Memory B cell (primary cell): ENCODE measurements around the gene PLEKHH2.
"Not testable (repeated sequence)": the region's sequence is repeated elsewhere in the genome, so short reads cannot be mapped to it uniquely, and the experiment has no call there.

Source experiments
- ATAC-seq: fragments of 150-1000 bp; cut with Tn5 transposase; 2 replicates; pipeline ENCODE4 v1.10.0; 2021; ENCODE audit warnings: low read depth, mild to moderate bottlenecking, moderate library complexity
- DNase-seq, 2 donors: peaks; one replicate each; pipeline ENCODE4 v3.0.0; 2022; ENCODE audit warnings: low spot score in 2 of 2
- H3K27ac Mint-ChIP-seq: one replicate; pipeline ENCODE4 v1.8.0; 2022; ENCODE audit warnings: mild to moderate bottlenecking, moderate library complexity, mixed read lengths
- H3K27me3 Mint-ChIP-seq: one replicate; pipeline ENCODE4 v1.8.0; 2022; ENCODE audit warnings: mixed read lengths
- H3K36me3 Mint-ChIP-seq: one replicate; pipeline ENCODE4 v1.8.0; 2022; ENCODE audit warnings: mild to moderate bottlenecking, mixed read lengths
- H3K4me1 Mint-ChIP-seq: one replicate; pipeline ENCODE4 v1.8.0; 2022; ENCODE audit warnings: mixed read lengths
- H3K4me3 Mint-ChIP-seq: one replicate; pipeline ENCODE4 v1.8.0; 2022; ENCODE audit warnings: mild to moderate bottlenecking, moderate library complexity, mixed read lengths
- H3K9me3 Mint-ChIP-seq: one replicate; pipeline ENCODE4 v1.8.0; 2022; ENCODE audit warnings: mixed read lengths

PLEKHH2 gene

GRCh38 chr2:43616967-43617680 is 19.9 kb upstream of the PLEKHH2 start:
- H3K27ac Mint-ChIP-seq: no peak overlapping the region
- ATAC-seq (no peak), DNase-seq (no peak)
- H3K4me3 Mint-ChIP-seq: no peak overlapping the region
- H3K9me3 Mint-ChIP-seq: no peaks in the 10 kb centered on the region
- no peaks in the 10 kb centered on the region for H3K36me3 Mint-ChIP-seq
- peaks cover 8% of the 10 kb centered on the region for H3K27me3 Mint-ChIP-seq
- H3K4me1 Mint-ChIP-seq: peaks cover 2% of the 10 kb centered on the region

- Mint-ChIP-seq H3K27me3 (peaks cover 6% of the 10 kb centered on the region), H3K9me3 (no peaks in the 10 kb centered on the region), H3K27ac (no peak overlapping the region), H3K4me3 (no peak overlapping the region), H3K4me1 (no peaks in the 10 kb centered on the region), H3K36me3 (no peaks in the 10 kb centered on the region)
- DNase-seq: no peak
- no peak for ATAC-seq
Measured at GRCh38 chr2:43619511-43619910, 17.5 kb upstream of the PLEKHH2 start.

GRCh38 chr2:43622931-43623451 is 14.1 kb upstream of the PLEKHH2 start:
- Mint-ChIP-seq H3K4me3 (no peak overlapping the region), H3K27me3 (peaks cover 6% of the 10 kb centered on the region), H3K9me3 (peaks cover 2% of the 10 kb centered on the region), H3K36me3 (no peaks in the 10 kb centered on the region), H3K4me1 (no peaks in the 10 kb centered on the region), H3K27ac (no peak overlapping the region)
- no peak for DNase-seq
- no peak for ATAC-seq

- peaks cover 6% of the 10 kb centered on the region for H3K4me1 Mint-ChIP-seq
- DNase-seq (no peak), ATAC-seq (no peak)
- H3K4me3 Mint-ChIP-seq: no peak overlapping the region
- peaks cover 5% of the 10 kb centered on the region for H3K9me3 Mint-ChIP-seq
- peaks cover 2% of the 10 kb centered on the region for H3K36me3 Mint-ChIP-seq
- peaks cover 32% of the 10 kb centered on the region for H3K27me3 Mint-ChIP-seq
- no peak overlapping the region for H3K27ac Mint-ChIP-seq
Measured at GRCh38 chr2:43631618-43632317, 5.3 kb upstream of the PLEKHH2 start.

- ATAC-seq (no peak), DNase-seq (no peak)
- peaks cover 14% of the 10 kb centered on the region for H3K4me1 Mint-ChIP-seq
- peaks cover 2% of the 10 kb centered on the region for H3K9me3 Mint-ChIP-seq
- H3K36me3 Mint-ChIP-seq: no peaks in the 10 kb centered on the region
- H3K27me3 Mint-ChIP-seq: peaks cover 32% of the 10 kb centered on the region
- H3K4me3 Mint-ChIP-seq: no peak overlapping the region
- H3K27ac Mint-ChIP-seq: no peak overlapping the region
Measured at GRCh38 chr2:43634604-43635306, 2.3 kb upstream of the PLEKHH2 start.

- peak overlapping the region; percentile 22 for H3K4me3 Mint-ChIP-seq
- not testable (repeated sequence) for DNase-seq, H3K9me3 Mint-ChIP-seq, H3K36me3 Mint-ChIP-seq, H3K27ac Mint-ChIP-seq, ATAC-seq
- peaks cover 32% of the 10 kb centered on the region for H3K27me3 Mint-ChIP-seq
- H3K4me1 Mint-ChIP-seq: peaks cover 14% of the 10 kb centered on the region
Measured at GRCh38 chr2:43636153-43636552, 907 bp upstream of the PLEKHH2 start.

- ATAC-seq (peak; percentile 10), DNase-seq (no peak)
- Mint-ChIP-seq H3K27me3 (peaks cover 32% of the 10 kb centered on the region), H3K27ac (peak overlapping the region; percentile 39), H3K36me3 (peaks cover 1% of the 10 kb centered on the region), H3K4me3 (peak overlapping the region; percentile 94), H3K9me3 (peaks cover 2% of the 10 kb centered on the region), H3K4me1 (peaks cover 14% of the 10 kb centered on the region)
Measured at GRCh38 chr2:43636621-43637020, 439 bp upstream of the PLEKHH2 start.

GRCh38 chr2:43642363-43642762 is 5.3 kb downstream of the PLEKHH2 start:
- Mint-ChIP-seq H3K27ac (no peak overlapping the region), H3K9me3 (peaks cover 2% of the 10 kb centered on the region), H3K4me3 (no peak overlapping the region), H3K27me3 (peaks cover 4% of the 10 kb centered on the region), H3K36me3 (peaks cover 1% of the 10 kb centered on the region), H3K4me1 (peaks cover 6% of the 10 kb centered on the region)
- DNase-seq (no peak), ATAC-seq (no peak)

GRCh38 chr2:43643680-43644079 is 6.6 kb downstream of the PLEKHH2 start:
- no peak for ATAC-seq
- Mint-ChIP-seq H3K4me3 (no peak overlapping the region), H3K36me3 (peaks cover 1% of the 10 kb centered on the region), H3K9me3 (peaks cover 2% of the 10 kb centered on the region), H3K4me1 (no peaks in the 10 kb centered on the region), H3K27me3 (peaks cover 1% of the 10 kb centered on the region), H3K27ac (no peak overlapping the region)
- DNase-seq: no peak

GRCh38 chr2:43648994-43649701 is 12.1 kb downstream of the PLEKHH2 start:
- Mint-ChIP-seq H3K9me3 (no peaks in the 10 kb centered on the region), H3K4me1 (no peaks in the 10 kb centered on the region), H3K27me3 (peaks cover 3% of the 10 kb centered on the region), H3K4me3 (no peak overlapping the region), H3K27ac (no peak overlapping the region), H3K36me3 (no peaks in the 10 kb centered on the region)
- no peak for ATAC-seq
- no peak for DNase-seq

- ATAC-seq (no peak), DNase-seq (no peak)
- no peaks in the 10 kb centered on the region for H3K36me3 Mint-ChIP-seq
- H3K4me1 Mint-ChIP-seq: no peaks in the 10 kb centered on the region
- H3K27ac Mint-ChIP-seq: no peak overlapping the region
- no peaks in the 10 kb centered on the region for H3K9me3 Mint-ChIP-seq
- H3K4me3 Mint-ChIP-seq: no peak overlapping the region
- H3K27me3 Mint-ChIP-seq: peaks cover 3% of the 10 kb centered on the region
Measured at GRCh38 chr2:43653506-43653905, 16.4 kb downstream of the PLEKHH2 start.

- Mint-ChIP-seq H3K4me1 (no peaks in the 10 kb centered on the region), H3K9me3 (no peaks in the 10 kb centered on the region), H3K36me3 (no peaks in the 10 kb centered on the region), H3K27me3 (peaks cover 3% of the 10 kb centered on the region), H3K4me3 (no peak overlapping the region), H3K27ac (no peak overlapping the region)
- no peak for DNase-seq
- no peak for ATAC-seq
Measured at GRCh38 chr2:43657241-43657640, 20.2 kb downstream of the PLEKHH2 start.

GRCh38 chr2:43675646-43676321 is 38.7 kb downstream of the PLEKHH2 start:
- Mint-ChIP-seq H3K27ac (no peak overlapping the region), H3K4me3 (peak overlapping the region; percentile 22), H3K4me1 (no peaks in the 10 kb centered on the region), H3K36me3 (peaks cover 5% of the 10 kb centered on the region), H3K9me3 (peaks cover 9% of the 10 kb centered on the region), H3K27me3 (peaks cover 14% of the 10 kb centered on the region)
- DNase-seq (no peak), ATAC-seq (no peak)
